HG02642 (cell line): ENCODE results near the gene R3HDM4.
"Not testable (repeated sequence)": the region's sequence is repeated elsewhere in the genome, so short reads cannot be mapped to it uniquely, and the experiment has no call there.

ENCODE experiments used
- ATAC-seq: cut with Tn5 transposase; IDR thresholded peaks from one replicate; pipeline ENCODE4 v1.9.1; 2021; ENCODE audit warnings: mild to moderate bottlenecking; ENCODE audit not compliant: unreplicated experiment, poor library complexity

R3HDM4 gene

GRCh38 chr19:896999-897398 lies 16.0 kb downstream of the R3HDM4 start:
- no peak for ATAC-seq

DNA sequence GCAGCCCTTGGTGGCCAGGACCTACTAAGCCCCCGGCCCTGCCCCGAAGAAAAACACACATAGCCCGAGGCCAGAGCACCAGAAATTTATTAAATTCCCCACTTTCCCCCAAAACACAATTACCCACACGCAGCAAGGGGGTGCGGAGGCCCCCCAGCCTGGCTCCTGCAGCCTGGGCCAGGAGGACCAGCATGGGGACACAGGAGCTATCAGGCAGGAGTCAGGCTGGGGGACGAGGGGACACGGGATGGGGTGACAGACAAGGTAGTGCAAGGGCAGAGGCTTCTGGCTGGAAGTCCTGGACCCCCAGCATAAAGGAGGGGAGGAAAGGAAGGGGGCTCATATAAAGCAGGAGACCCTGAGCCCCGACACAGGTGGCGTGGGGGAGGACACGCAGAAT lies 16.6 kb downstream of the R3HDM4 start:
- no peak for ATAC-seq

DNA sequence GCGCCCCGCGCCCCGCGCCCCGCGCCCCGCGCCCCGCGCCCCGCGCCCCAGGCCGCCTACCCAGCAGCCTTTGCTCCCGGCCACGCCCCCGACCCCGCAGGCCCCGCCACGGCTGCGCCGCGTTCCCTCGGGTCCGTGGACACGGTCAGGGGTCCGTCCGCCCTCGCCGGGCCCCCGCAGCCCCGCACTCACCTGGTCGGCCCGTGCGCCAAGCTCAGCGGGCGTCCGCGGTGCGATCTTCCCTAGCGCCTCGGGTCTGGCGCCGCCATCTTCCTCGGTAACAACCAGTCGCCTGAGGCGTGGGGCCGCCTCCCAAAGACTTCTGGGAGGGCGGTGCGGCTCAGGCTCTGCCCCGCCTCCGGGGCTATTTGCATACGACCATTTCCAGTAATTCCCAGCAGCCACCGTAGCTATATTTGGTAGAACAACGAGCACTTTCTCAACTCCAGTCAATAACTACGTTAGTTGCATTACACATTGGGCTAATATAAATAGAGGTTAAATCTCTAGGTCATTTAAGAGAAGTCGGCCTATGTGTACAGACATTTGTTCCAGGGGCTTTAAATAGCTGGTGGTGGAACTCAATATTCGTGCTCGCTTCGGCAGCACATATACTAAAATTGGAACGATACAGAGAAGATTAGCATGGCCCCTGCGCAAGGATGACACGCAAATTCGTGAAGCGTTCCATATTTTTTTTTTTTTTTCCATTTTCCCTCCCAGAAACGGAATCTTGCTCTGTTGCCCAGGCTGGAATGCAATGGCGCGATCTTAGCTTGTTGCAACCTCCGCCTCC lies 19.9 kb downstream of the R3HDM4 start, which contains the start of the genes MED16 and RNU6-9:
TSS of gene MED16 (minus strand) at position 294 of the 796 bp plus-strand sequence. CDS start 2,056 bp downstream, outside the sequence.
TSS of gene RNU6-9 (plus strand) at position 591 of the 796 bp plus-strand sequence.
- peak; percentile 86 for ATAC-seq

DNA sequence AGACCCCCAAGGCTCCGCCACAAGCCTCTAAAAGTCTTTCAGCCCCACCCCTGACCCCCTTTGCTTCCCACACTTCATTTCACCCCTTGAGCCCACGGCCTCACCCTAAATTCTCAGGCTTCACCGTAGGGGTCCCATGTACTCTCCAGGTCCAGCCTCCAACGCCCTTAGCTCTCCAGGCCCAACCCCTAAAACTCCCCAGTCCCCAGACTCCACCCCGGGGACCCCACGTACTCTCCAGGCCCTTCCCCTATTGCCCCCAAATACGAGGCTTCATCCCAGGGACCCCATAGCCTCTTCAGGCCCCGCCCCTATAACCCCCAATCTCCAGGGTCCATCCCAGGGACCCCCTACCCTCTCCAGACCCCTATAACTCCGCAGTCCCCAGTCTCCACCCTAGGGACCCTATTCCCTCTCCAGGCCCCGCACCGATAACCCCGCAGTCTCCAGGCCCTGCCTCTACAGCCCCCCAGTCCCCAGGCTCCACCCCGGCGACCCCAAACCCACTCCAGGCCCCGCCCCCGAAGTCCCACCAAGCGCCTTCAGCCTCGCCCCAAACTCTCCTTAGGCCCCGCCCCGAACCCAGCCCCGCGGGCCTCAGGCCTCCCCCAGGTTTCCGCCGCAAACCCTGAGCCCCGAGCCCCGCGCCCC lies 20.7 kb downstream of the R3HDM4 start:
- ATAC-seq, result no peak

DNA sequence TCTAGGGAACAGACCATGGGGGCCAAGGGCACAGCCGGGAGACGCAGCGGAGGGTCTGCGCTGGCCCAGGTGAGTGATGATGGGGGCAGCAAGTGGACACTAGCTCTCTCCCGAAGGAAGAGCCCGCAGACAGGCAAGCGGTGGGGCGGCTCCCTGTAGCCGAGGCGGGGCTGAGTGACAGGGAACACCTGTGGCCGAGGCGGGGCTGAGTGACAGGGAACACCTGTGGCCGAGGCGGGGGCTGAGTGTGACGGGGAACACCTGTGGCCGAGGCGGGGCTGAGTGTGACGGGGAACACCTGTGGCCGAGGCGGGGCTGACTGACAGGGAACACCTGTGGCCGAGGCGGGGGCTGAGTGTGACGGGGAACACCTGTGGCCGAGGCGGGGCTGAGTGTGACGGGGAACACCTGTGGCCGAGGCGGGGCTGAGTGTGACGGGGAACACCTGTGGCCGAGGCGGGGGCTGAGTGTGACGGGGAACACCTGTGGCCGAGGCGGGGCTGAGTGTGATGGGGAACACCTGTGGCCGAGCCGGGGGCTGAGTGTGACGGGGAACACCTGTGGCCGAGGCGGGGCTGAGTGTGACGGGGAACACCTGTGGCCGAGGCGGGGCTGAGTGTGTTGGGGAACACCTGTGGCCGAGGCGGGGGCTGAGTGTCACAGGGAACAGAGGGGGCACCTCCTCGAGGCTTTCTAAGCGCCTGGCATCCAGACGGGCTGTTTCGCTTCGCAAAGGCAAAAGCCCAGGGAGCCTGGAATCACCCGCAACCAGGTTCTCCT lies 21.4 kb downstream of the R3HDM4 start:
- not testable (repeated sequence) for ATAC-seq

DNA sequence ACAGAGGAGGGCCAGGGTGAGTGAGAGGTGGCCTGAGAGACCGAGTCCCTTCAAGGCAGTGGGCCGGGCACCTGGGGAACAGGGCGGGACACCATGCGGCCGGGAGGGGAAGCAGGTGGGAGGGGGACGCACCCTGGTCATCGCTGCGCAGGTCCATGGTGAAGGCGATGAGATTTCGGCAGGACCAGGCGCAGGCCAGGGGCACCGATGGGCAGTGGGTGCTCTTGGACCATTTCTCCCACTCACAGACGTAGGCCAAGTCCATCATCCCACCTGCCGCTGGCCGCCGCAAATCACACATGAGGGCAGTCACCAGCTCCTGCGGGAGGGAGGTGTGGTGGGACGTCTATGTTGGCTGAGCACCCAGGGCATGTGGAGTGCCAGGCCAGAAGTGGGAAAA lies 22.2 kb downstream of the R3HDM4 start:
- ATAC-seq, result no peak

DNA sequence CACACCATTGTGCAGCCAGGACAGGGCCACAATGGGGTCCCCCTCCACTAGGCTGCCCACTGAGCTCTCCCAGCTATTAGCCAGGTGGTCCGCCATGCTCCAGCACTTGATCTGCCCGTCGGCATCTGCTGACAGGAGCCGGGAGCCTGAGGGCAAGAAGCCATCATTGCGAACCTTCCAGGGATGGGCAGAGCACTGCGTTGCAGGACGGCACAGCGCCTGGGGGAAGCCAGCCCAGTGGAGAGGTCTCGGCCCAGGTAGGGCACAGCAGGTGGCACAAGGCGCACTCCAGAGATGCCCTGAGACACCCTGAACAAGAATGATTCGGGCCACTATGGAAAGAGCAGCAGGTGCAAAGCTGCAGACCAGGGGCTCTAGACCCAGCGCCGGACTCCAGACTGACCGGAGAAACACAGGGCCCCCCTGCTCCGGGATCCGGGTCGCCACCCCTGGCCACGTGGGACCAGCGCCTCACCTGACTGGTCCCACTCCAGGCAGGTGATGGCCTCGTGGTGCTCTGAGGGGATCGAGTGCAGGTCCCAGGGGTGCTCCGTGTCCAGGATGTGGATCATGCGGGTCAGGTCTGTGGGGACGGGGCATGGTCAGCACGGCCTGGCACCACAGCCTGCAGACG lies 23.2 kb downstream of the R3HDM4 start:
- no peak for ATAC-seq

DNA sequence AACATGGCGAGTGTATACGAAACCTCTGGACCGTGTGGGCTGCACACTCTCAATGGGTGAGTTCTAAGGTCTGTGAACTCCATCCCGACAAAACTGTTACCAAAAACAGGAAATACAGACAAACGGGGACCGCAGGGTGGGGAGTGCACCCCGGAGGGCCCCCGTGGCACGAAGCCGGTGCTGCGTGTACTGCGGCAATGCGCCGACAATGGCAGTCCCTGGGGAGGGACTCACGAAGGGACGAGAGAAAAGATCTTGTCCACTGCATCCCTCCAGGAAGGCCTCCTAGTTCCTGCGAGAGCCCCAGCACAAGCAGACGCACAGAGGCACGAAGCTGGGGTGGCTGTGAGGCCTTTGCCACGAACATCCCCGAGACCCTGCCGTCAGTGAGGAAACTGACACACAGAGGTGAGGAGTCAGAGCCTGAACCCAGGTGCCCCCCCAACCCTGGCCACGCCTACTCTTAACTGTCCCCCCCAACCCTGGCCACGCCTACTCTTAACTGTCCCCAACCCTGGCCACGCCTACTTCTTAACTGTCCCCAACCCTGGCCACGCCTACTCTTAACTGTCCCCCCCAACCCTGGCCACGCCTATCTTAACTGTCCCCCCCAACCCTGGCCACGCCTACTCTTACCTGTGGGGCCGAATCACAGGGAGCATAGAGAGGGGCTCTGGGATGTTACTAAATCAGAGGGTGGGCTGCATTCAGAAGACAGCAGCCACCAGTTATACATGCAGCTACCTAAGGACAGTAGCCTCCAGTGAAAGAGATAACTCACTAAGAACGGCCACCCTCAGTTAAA lies 24.2 kb downstream of the R3HDM4 start:
- ATAC-seq, result no peak

DNA sequence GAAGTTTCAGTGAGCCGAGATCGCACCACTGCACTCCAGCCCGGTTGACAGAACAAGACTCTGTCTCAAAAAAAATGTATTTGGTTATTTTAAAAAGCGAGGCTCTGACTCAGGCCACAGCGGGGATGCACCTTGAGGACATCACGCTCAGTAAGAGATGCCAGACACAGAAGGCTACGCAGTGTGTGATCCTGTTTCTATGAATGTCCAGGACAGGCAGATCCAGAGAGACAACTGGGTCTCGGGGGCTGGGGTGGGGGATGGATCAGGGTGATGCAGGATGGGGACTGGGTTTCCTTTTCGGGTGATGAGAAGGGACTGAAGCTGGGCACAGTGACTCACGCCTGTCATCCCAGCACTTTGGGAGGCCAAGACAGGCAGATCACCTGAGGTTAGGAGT lies 25.4 kb downstream of the R3HDM4 start:
- no peak for ATAC-seq

DNA sequence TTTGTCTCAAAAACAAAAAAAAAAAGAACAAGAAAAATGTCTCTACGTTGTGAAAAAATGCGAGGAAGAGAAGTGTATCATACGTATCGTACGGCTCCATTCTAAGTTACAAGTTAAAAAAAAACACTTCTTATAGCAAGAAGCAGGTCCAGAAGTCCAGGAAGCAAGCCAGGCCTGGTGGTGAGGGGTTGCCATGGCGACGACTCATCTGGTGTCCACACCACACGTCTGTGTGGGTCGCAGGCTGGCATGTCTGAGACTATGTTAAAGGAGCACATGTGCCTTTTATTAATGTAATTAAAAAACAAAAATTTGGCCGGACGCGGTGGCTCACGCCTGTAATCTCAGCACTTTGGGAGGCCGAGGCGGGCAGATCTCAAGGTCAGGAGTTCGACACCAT lies 25.9 kb downstream of the R3HDM4 start:
- no peak for ATAC-seq

DNA sequence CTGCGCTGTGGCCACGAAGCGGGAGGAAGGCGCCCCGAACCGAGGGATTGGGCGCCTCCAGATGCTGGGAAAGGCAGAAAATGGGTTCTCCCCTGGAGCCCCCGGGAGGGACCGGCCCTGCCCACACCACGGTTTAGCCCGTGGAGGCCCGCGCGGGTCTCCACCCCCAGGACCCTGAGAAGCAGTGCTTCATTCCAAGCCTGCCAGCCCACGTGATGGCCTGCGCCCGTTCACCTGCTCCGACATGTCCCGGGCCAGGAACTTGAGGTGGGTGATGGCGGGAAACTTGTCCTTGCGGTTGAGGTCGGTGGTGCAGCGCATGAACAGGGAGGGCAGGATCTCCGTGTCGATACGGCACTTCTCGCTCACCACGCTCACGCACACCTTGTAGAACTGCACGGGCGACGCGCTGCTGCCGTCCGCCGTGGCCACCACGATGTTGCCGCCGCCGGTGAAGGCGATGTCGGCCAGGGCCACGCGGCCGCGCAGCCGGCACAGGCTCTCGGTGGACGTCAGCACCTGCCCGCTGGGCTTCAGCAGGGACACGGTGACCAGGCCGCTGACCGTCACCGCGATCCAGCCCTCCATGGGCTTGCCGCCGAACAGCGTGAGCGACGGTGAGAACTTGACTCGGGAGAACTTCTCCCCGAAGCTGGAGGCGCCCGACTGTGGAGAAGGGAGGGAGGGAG lies 27.3 kb downstream of the R3HDM4 start:
- ATAC-seq, result no peak

DNA sequence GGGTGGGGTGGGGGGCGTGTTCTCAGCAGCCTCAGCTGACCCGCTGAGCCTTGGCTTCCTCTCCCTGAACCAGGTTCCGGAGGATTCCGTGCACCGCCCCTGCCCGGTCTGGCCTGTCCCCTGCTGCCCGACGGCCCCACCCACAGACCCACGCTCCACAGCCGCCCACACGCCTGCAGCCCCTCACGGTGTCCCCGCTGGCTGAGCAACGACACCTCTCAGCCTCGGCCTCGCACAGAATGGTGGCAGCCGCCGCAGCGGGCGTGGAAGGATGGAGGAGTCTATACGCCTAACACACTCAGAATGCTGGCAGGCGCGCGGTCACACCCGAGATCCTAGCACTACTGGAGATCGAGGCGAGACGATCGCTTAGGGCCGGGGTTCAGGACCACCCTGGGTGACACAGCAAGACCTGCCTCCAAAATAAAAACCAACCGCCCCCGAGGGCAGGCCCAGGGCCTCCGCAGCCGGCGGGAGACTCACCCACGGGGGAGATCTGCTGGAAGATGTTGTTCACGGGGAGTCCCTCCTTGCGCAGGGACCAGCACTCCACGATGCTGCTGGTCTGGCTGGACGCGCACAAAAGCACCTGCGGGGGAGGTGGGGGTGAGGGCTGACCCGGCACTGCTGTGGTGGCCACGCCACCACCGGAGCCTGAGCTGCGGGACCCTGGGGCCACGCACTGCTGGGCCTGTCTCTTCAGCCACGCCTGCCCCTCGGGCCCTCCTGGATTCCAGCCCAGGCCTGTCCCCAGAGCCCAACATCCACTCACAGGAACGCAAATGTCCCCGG lies 28.4 kb downstream of the R3HDM4 start:
- ATAC-seq, result no peak

DNA sequence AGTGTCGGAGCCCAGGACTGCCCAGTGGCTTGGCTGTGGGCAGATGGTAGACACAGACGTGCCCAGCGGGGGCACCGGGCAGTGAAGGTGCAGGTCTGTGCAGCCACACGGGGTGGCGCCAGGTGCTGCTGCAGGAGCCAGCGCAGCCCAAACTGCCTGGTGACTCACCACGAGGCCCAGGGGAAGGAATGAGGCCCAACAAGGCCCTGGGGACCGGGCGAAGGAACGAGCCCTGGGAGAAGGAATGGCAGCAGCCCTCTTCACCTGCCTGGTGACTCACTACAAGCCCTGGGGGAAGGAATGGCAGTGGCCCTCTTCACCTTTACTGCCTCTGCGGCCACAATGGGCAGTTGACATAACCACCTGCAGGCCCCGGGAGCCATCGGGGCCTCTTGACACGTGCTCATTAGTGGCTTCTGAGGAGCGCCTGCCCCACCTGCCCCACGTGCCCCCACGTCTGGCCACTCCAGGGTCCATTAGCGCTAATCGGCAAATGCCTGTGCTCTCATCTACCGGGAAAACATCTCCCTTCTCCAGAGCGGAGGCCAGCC lies 29.3 kb downstream of the R3HDM4 start:
- ATAC-seq, result no peak

- ATAC-seq, result no peak
Observed at GRCh38 chr19:882871-883497, 30.0 kb downstream of the R3HDM4 start.

DNA sequence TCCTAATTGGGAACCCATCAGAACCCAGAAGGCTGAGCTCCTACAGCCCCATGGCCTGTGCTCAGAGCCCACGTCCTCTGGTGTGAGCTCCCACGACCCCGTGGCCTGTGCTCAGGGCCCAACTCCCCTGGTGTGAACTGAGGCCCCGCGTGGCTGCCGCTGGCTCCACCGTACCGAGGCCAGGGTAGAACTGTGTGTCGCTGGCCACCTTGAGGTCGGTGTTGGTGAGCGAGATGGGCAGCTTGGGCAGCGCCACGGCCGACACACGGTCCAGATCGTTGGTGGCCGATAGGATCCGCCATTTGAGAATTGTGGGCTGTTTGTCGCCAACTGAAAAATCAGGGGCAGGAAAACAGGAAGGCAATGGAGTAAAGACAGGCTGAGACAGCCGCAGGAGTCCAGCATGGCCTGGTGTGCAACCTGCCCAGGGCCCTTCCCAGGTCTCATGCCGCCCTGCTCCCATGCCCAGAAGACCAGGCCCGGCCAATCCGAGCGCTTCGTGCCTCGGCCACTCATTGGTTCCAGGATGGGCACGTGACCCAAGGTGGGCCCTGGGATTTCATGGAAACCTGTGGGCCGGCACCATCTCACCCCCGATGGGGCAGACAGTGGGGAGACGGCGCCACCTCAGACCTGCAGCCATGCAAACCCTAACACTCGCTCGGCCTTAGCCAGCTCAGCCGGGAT lies 31.5 kb downstream of the R3HDM4 start:
- no peak for ATAC-seq

- no peak for ATAC-seq
Observed at GRCh38 chr19:879711-880438, 33.1 kb downstream of the R3HDM4 start.
